HL-60 (cell line): Measurements from ENCODE around the gene ARL14.

Source experiments
- DNase-seq, 2 experiments: peaks; one replicate each; pipeline ENCODE4 v3.0.0-alpha.2; 2010 to 2020; ENCODE audit warnings: low read depth in 1 of 2, low spot score in 1 of 2
- H3K27ac ChIP-seq: fragments of 250-450 bp; sonication (Bioruptor Pico); replicated peaks from 2 replicates; pipeline ENCODE4 v1.5.1; 2020; ENCODE audit warnings: mild to moderate bottlenecking, moderate library complexity
- H3K27me3 ChIP-seq: fragments of 250-450 bp; sonication (Bioruptor Pico); 2 replicates; pipeline ENCODE4 v1.5.1; 2021; ENCODE audit warnings: mild to moderate bottlenecking, moderate library complexity; ENCODE audit not compliant: insufficient read depth, poor library complexity, severe bottlenecking
- H3K4me3 ChIP-seq: replicated peaks from 2 replicates; pipeline ENCODE4 v1.5.1; 2011; ENCODE audit warnings: mild to moderate bottlenecking, control low read depth, low read length; ENCODE audit not compliant: insufficient read depth
- TF ChIP-seq, protein P1 (sequence below): IDR thresholded peaks from one replicate; pipeline ENCODE4 v1.5.1; 2011; ENCODE audit warnings: low read length, control low read depth, inconsistent platforms; ENCODE audit not compliant: insufficient read depth

The ARL14 gene

DNA sequence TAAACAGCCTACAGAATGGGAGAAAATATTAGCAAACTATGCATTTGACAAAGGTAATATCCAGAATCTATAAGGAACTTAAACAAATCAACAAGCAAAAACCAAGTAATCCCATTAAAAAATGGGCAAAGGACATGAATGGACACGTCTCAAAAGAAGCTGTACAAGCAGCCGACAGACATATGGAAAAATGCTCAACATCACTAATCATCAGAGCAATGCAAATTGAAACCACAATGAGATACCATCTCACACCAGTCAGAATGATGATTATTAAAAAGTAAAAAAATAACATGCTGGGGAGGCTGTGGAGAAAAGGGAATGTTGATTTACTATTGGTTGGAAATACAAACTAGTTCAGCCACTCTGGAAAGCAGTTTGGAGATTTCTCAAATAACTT, 48.4 kb downstream of the ARL14 start:
- TF ChIP-seq, protein P1, sequence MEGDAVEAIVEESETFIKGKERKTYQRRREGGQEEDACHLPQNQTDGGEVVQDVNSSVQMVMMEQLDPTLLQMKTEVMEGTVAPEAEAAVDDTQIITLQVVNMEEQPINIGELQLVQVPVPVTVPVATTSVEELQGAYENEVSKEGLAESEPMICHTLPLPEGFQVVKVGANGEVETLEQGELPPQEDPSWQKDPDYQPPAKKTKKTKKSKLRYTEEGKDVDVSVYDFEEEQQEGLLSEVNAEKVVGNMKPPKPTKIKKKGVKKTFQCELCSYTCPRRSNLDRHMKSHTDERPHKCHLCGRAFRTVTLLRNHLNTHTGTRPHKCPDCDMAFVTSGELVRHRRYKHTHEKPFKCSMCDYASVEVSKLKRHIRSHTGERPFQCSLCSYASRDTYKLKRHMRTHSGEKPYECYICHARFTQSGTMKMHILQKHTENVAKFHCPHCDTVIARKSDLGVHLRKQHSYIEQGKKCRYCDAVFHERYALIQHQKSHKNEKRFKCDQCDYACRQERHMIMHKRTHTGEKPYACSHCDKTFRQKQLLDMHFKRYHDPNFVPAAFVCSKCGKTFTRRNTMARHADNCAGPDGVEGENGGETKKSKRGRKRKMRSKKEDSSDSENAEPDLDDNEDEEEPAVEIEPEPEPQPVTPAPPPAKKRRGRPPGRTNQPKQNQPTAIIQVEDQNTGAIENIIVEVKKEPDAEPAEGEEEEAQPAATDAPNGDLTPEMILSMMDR: no peak
- H3K27ac ChIP-seq: no peak overlapping the region
- peaks cover 4% of the 10 kb centered on the region for H3K27me3 ChIP-seq
- no peak for DNase-seq
- H3K4me3 ChIP-seq: no peak overlapping the region
